T-helper 2 cell treated with Interferon-gamma antibody and Interleukin-4, amounts not matched to agents 100 ng/mL and 5 ng/mL, for 36 hours (primary cell): ENCODE results near the gene GCC1. TPM values are rescaled to one million over a fixed set of nuclear protein-coding genes. Genes with fewer than 3 reads are reported as not detected.
"Not testable (repeated sequence)": the region's sequence is repeated elsewhere in the genome, so short reads cannot be mapped to it uniquely, and the experiment has no call there.

Experiments used
- intact Hi-C: fragments of 100-400 bp; cut with micrococcal nuclease; formaldehyde crosslinking; loops from one replicate; pipeline ENCODE4 v1.15.1; 2023
- total RNA-seq: library from RNA; stranded (reverse); gene quantifications from 2 replicates; pipeline ENCODE4 v1.2.3, GENCODE V29; 2022

GCC1 gene
- total RNA-seq, 1 donor from 2014 or later: 18.1 TPM

- intact Hi-C loops: no loop called here
Measured at GRCh38 chr7:127541548-127541947, 43.8 kb downstream of the GCC1 start.

GRCh38 chr7:127540461-127540860, 44.9 kb downstream of the GCC1 start:
- intact Hi-C loops: not testable (repeated sequence)

GRCh38 chr7:127539116-127539515, 46.3 kb downstream of the GCC1 start:
- intact Hi-C loops: no loop called here

- intact Hi-C loops: no loop called here
Measured at GRCh38 chr7:127536741-127537140, 48.7 kb downstream of the GCC1 start.

- intact Hi-C loops: no loop called here
Measured at GRCh38 chr7:127536394-127536691, 49.1 kb downstream of the GCC1 start.

- intact Hi-C loops: no loop called here
Measured at GRCh38 chr7:127535546-127536393, 49.6 kb downstream of the GCC1 start.

- intact Hi-C loops: no loop called here
Measured at GRCh38 chr7:127534636-127535035, 50.8 kb downstream of the GCC1 start.

GRCh38 chr7:127532736-127533135, 52.7 kb downstream of the GCC1 start:
- intact Hi-C loops: no loop called here

- intact Hi-C loops: no loop called here
Measured at GRCh38 chr7:127532151-127532550, 53.2 kb downstream of the GCC1 start.

Other genes with a start within 250 kb of the GCC1 start
- gene ZNF800, start 192.9 kb downstream of the GCC1 start, total RNA-seq: 42.3 and 42.4 TPM in 2 replicates
- gene ARF5, start 2.8 kb upstream of the GCC1 start, total RNA-seq: 102 and 118 TPM in 2 replicates
- gene FSCN3, start 8.1 kb upstream of the GCC1 start, total RNA-seq: 1.0 and 1.2 TPM in 2 replicates
- gene PAX4, start 32.5 kb upstream of the GCC1 start, total RNA-seq: not detected in 2 replicates
- 271 and 275 TPM in 2 replicates for gene SND1, start 66.6 kb upstream of the GCC1 start, total RNA-seq